RPMI7951 (cell line): ENCODE data around the gene VAT1L. TPM values are rescaled to one million over a fixed set of nuclear protein-coding genes. Genes with fewer than 3 reads are reported as not detected.

Experiments used
- DNase-seq: peaks from one replicate; pipeline ENCODE4 v3.0.0-alpha.2; 2012; ENCODE audit warnings: low read depth
- total RNA-seq: library from RNA; depleted of rRNA; stranded (reverse); fragments of >200 nt; shearing (Covaris generic); gene quantifications from 2 replicates; pipeline ENCODE4 v1.2.3, GENCODE V29; 2014

The VAT1L gene
- total RNA-seq, 1 experiment from 2014 or later = 62.0 TPM

GRCh38 chr16:77833921-77834634 is 45.7 kb downstream of the VAT1L start:
- peak; percentile 92 for DNase-seq

- peak; percentile 87 for DNase-seq
Measured at GRCh38 chr16:77834635-77835540, 46.5 kb downstream of the VAT1L start.

- no peak for DNase-seq
Measured at GRCh38 chr16:77836801-77837200, 48.4 kb downstream of the VAT1L start.

- DNase-seq = peak; percentile 78
Measured at GRCh38 chr16:77838597-77839255, 50.4 kb downstream of the VAT1L start.

- no peak for DNase-seq
Measured at GRCh38 chr16:77840093-77840492, 51.7 kb downstream of the VAT1L start.

GRCh38 chr16:77840673-77841501 is 52.5 kb downstream of the VAT1L start:
- DNase-seq = no peak

- DNase-seq = no peak
Measured at GRCh38 chr16:77841502-77841763, 53.1 kb downstream of the VAT1L start.

GRCh38 chr16:77842468-77842867 is 54.1 kb downstream of the VAT1L start:
- no peak for DNase-seq

GRCh38 chr16:77843405-77843804 is 55.0 kb downstream of the VAT1L start:
- DNase-seq = no peak

- DNase-seq = no peak
Measured at GRCh38 chr16:77844801-77845200, 56.4 kb downstream of the VAT1L start.

GRCh38 chr16:77849646-77850258 is 61.4 kb downstream of the VAT1L start:
- DNase-seq = no peak

- DNase-seq = peak; percentile 82
Measured at GRCh38 chr16:77850636-77851333, 62.4 kb downstream of the VAT1L start.

GRCh38 chr16:77853161-77853560 is 64.8 kb downstream of the VAT1L start:
- no peak for DNase-seq

- DNase-seq = no peak
Measured at GRCh38 chr16:77856438-77857160, 68.2 kb downstream of the VAT1L start.

GRCh38 chr16:77858060-77858459 is 69.7 kb downstream of the VAT1L start:
- peak; percentile 58 for DNase-seq

- DNase-seq = no peak
Measured at GRCh38 chr16:77859493-77860232, 71.3 kb downstream of the VAT1L start.

GRCh38 chr16:77860953-77861352 is 72.6 kb downstream of the VAT1L start:
- no peak for DNase-seq

GRCh38 chr16:77863250-77863649 is 74.9 kb downstream of the VAT1L start:
- no peak for DNase-seq

- no peak for DNase-seq
Measured at GRCh38 chr16:77866752-77867151, 78.4 kb downstream of the VAT1L start.
